Kidney (tissue), 14 donors: ENCODE data around the gene CSTPP1. TPM values are rescaled to one million over a fixed set of nuclear protein-coding genes. Genes with fewer than 3 reads are reported as not detected.

Source experiments
- DNase-seq, 5 donors: peaks; one replicate each; pipeline ENCODE4 v3.0.0-alpha.2; 2013 to 2020
- FAIRE-seq: peaks from 2 replicates; lab custom pipeline; 2012; peaks lifted over from hg19 to GRCh38; lab: Jason Lieb, UNC
- H3K27ac ChIP-seq, 2 donors: one replicate each; pipeline ENCODE4 v1.7.0; 2013; ENCODE audit warnings: low read depth in 2 of 2, low read length in 2 of 2, inconsistent platforms in 1 of 2
- H3K27me3 ChIP-seq: one replicate; pipeline ENCODE4 v1.7.1; 2013; ENCODE audit warnings: low read length, inconsistent platforms; ENCODE audit not compliant: control insufficient read depth, insufficient read depth
- H3K36me3 ChIP-seq, 3 donors: one replicate each; pipeline versions ENCODE4 v1.7.0 to v1.7.1; 2013; ENCODE audit warnings: low read length in 3 of 3, control low read depth in 1 of 3, inconsistent platforms in 1 of 3; ENCODE audit not compliant: insufficient read depth in 3 of 3, control insufficient read depth in 2 of 3
- H3K4me1 ChIP-seq, 3 donors: one replicate each; pipeline versions ENCODE4 v1.7.0 to v1.7.1; 2013; ENCODE audit warnings: low read length in 3 of 3, inconsistent platforms in 1 of 3, low read depth in 1 of 3; ENCODE audit not compliant: control insufficient read depth in 2 of 3, insufficient read depth in 2 of 3
- H3K4me3 ChIP-seq, 3 donors: one replicate each; pipeline versions ENCODE4 v1.7.0 to v1.8.1; 2013; ENCODE audit warnings: low read length in 3 of 3, control low read depth in 1 of 3, inconsistent platforms in 1 of 3
- H3K9ac ChIP-seq, 3 donors: one replicate each; pipeline versions ENCODE4 v1.7.0 to v1.7.1; 2013; ENCODE audit warnings: low read length in 3 of 3, control low read depth in 1 of 3, inconsistent platforms in 1 of 3
- H3K9me3 ChIP-seq, 3 donors: one replicate each; pipeline versions ENCODE4 v1.7.0 to v1.7.1; 2013; ENCODE audit warnings: low read length in 3 of 3, control low read depth in 1 of 3, inconsistent platforms in 1 of 3; ENCODE audit not compliant: control insufficient read depth in 2 of 3, insufficient read depth in 1 of 3
- intact Hi-C: fragments of 100-400 bp; cut with DNase I; formaldehyde crosslinking; loops from one replicate; pipeline ENCODE4 v1.11.1; 2022
- polyA plus RNA-seq: library from polyadenylated mRNA; stranded (reverse); fragments of 350-450 nt; fragmentation: Illumina TruSeq; extraction: RNeasy Lipid Tissue Mini Kit (QIAGEN cat#74804); gene quantifications from one replicate; pipeline ENCODE4 v1.2.3, GENCODE V29; 2014; ENCODE audit warnings: low read depth, low replicate concordance; ENCODE audit not compliant: insufficient read depth
- total RNA-seq: library from RNA; stranded (reverse); fragmentation: NEBNext Ultra II Directional; extraction: Animal tissue kit (Norgen Biotek cat#: 25700); gene quantifications from one replicate; pipeline ENCODE4 v1.2.1, GENCODE V29; 2021
- TF ChIP-seq, protein P1 (sequence below): IDR thresholded peaks from 3 replicates; pipeline ENCODE4 v1.5.1; 2012; ENCODE audit warnings: mild to moderate bottlenecking, moderate library complexity, borderline replicate concordance; ENCODE audit not compliant: insufficient read depth; ENCODE audit errors: extremely low read depth
- donor health status: control.
- donor health status: control.
- donor health status: control.
- donor health status: control.
- donor health status: control.
- donor health status: DM: yes; HTN: yes; CAD: no.
- donor health status: Normal renal cell carcinoma (clear cell type).

The CSTPP1 gene
- total and polyA plus RNA-seq, 2 donors from 2014 or later: 37.4 to 50.3 TPM

DNA sequence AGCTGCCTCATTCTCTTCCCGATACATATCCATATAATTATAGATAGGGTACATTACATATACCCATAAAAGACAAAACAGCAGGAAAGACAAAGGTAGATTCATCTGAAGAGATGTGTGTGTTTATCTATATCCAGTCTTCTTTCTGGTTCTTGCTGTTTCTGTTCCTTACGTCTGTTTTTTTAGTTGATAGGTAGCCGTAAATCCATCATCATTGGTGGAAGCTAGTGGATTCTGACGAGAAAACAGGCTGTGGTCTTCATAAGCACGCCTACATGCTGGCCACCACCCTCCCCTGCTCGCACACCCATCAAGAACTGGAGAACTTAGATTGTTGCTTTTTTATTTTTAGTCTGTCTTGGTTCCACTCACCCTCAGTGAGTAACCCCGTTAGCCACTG lies 188.5 kb downstream of the CSTPP1 start:
- no peaks in the 10 kb centered on the region for H3K36me3 ChIP-seq
- FAIRE-seq (no peak), DNase-seq (no peak)
- TF ChIP-seq, protein P1, sequence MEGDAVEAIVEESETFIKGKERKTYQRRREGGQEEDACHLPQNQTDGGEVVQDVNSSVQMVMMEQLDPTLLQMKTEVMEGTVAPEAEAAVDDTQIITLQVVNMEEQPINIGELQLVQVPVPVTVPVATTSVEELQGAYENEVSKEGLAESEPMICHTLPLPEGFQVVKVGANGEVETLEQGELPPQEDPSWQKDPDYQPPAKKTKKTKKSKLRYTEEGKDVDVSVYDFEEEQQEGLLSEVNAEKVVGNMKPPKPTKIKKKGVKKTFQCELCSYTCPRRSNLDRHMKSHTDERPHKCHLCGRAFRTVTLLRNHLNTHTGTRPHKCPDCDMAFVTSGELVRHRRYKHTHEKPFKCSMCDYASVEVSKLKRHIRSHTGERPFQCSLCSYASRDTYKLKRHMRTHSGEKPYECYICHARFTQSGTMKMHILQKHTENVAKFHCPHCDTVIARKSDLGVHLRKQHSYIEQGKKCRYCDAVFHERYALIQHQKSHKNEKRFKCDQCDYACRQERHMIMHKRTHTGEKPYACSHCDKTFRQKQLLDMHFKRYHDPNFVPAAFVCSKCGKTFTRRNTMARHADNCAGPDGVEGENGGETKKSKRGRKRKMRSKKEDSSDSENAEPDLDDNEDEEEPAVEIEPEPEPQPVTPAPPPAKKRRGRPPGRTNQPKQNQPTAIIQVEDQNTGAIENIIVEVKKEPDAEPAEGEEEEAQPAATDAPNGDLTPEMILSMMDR: no peak
- no peaks in the 10 kb centered on the region for H3K27me3 ChIP-seq
- no peak overlapping the region for H3K27ac ChIP-seq
- no peaks in the 10 kb centered on the region for H3K4me1 ChIP-seq
- intact Hi-C loops: no loop called here
- H3K9me3 ChIP-seq: no peaks in the 10 kb centered on the region
- no peak overlapping the region for H3K9ac ChIP-seq
- no peak overlapping the region for H3K4me3 ChIP-seq

DNA sequence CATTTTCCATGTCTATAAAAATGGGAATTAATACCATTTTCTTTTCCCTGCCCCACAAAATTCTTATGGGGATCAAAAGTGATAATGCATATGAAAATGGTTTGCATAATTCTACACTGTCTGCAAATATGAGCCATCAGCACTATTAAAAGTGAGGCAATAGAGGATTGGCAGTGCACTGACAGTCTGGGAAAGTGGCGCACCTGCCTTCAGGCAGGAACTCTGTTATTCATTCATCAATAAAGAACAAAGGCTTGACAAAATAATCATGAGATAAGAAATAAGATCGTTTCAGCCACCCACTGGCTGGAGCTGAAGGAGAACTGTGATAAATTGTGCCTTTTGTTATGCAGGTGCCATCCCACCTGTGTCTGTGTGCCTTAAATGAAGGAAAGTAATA lies 190.7 kb downstream of the CSTPP1 start:
- no peak for FAIRE-seq
- Histone ChIP-seq H3K9me3 (no peaks in the 10 kb centered on the region), H3K4me1 (peaks cover 0 to 2% (median 0%) of the 10 kb centered on the region in 3 donors), H3K27me3 (no peaks in the 10 kb centered on the region), H3K9ac (no peak overlapping the region), H3K36me3 (no peaks in the 10 kb centered on the region), H3K27ac (no peak overlapping the region), H3K4me3 (no peak overlapping the region)
- TF ChIP-seq, protein P1: no peak
- intact Hi-C loops: no loop called here
- DNase-seq: no peak

DNA sequence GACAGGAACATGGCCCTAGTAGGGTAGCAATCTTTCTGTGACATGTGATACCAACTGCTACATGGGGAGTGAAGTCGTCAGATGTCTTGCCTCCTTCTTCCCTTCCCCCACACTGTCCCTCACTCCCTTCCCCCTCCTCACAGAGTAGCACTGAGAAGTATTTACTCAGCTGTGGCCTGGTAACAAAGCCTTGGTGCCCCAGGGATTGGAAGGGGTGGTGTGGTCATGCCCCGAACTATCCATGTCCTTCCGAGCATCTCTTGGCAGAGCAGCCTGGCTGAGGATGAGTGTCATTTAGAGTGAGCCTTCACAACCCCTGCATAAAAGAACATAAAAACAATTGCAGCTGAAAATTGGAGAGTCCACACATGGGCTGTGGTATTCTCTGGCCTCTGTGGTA lies 194.0 kb downstream of the CSTPP1 start:
- no peaks in the 10 kb centered on the region for H3K9me3 ChIP-seq
- FAIRE-seq (no peak), DNase-seq (peak in 3 of 5 donors; percentile 26 to 40 (median 32))
- no peaks in the 10 kb centered on the region for H3K27me3 ChIP-seq
- peaks cover 0 to 2% (median 0%) of the 10 kb centered on the region in 3 donors for H3K4me1 ChIP-seq
- no peak overlapping the region for H3K4me3 ChIP-seq
- no peaks in the 10 kb centered on the region for H3K36me3 ChIP-seq
- TF ChIP-seq, protein P1: no peak
- H3K9ac ChIP-seq: no peak overlapping the region
- no peak overlapping the region for H3K27ac ChIP-seq
- intact Hi-C loops: no loop called here

DNA sequence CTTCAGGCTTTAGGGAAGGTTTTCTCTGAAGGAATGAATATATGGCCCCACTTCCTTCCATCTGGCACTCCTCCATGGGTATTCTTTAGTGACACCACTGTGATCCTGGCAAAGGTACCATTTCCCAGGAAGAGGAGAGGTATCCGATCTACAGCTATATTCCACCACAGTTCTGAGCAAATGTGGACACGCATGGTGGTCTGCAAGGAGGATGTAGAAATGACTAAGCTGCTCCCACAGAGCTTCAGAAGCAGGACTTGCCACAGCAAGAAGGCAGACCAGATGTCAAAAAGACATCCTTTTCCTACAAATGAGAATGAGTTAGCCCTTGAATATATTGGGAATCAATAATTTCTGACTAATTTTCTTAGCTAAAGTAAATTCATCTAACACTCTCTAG lies 194.6 kb downstream of the CSTPP1 start:
- TF ChIP-seq, protein P1: no peak
- FAIRE-seq (no peak), DNase-seq (no peak)

More for the DNA sequence above, 194.6 kb downstream of the CSTPP1 start:
- Histone ChIP-seq H3K4me1 (peaks cover 0 to 2% (median 0%) of the 10 kb centered on the region in 3 donors), H3K27ac (no peak overlapping the region), H3K27me3 (no peaks in the 10 kb centered on the region), H3K4me3 (no peak overlapping the region), H3K36me3 (no peaks in the 10 kb centered on the region), H3K9me3 (no peaks in the 10 kb centered on the region), H3K9ac (no peak overlapping the region)
- intact Hi-C loops: no loop called here
